SK-N-DZ (cell line): ENCODE results near the gene GLIS1.

Experiments
- DNase-seq: peaks from one replicate; pipeline ENCODE4 v3.0.0-alpha.2; 2015; ENCODE audit warnings: low spot score

The GLIS1 gene

GRCh38 chr1:53617851-53618499, 121.0 kb downstream of the GLIS1 start:
- DNase-seq = peak; percentile 22

- no peak for DNase-seq
These were observed 121.6 kb downstream of the GLIS1 start for GRCh38 chr1:53617382-53617781.

GRCh38 chr1:53616927-53617326, 122.0 kb downstream of the GLIS1 start:
- no peak for DNase-seq

- no peak for DNase-seq
These were observed 122.5 kb downstream of the GLIS1 start for GRCh38 chr1:53616511-53616910.

- DNase-seq = no peak
These were observed 123.9 kb downstream of the GLIS1 start for GRCh38 chr1:53615101-53615500.

GRCh38 chr1:53614231-53615021, 124.5 kb downstream of the GLIS1 start:
- no peak for DNase-seq

GRCh38 chr1:53608676-53609075, 130.3 kb downstream of the GLIS1 start:
- no peak for DNase-seq

GRCh38 chr1:53608071-53608470, 130.9 kb downstream of the GLIS1 start:
- DNase-seq = no peak

- no peak for DNase-seq
These were observed 132.3 kb downstream of the GLIS1 start for GRCh38 chr1:53606651-53607051.

GRCh38 chr1:53606197-53606596, 132.8 kb downstream of the GLIS1 start:
- DNase-seq = no peak

GRCh38 chr1:53605181-53605580, 133.8 kb downstream of the GLIS1 start:
- no peak for DNase-seq

GRCh38 chr1:53604291-53604919, 134.6 kb downstream of the GLIS1 start:
- DNase-seq = no peak

GRCh38 chr1:53603431-53603830, 135.5 kb downstream of the GLIS1 start:
- no peak for DNase-seq

GRCh38 chr1:53601867-53602775, 136.8 kb downstream of the GLIS1 start:
- DNase-seq = no peak

GRCh38 chr1:53601031-53601745, 137.8 kb downstream of the GLIS1 start:
- no peak for DNase-seq

GRCh38 chr1:53600561-53600960, 138.4 kb downstream of the GLIS1 start:
- DNase-seq = no peak

- DNase-seq = no peak
These were observed 139.0 kb downstream of the GLIS1 start for GRCh38 chr1:53600001-53600400.

- no peak for DNase-seq
These were observed 139.5 kb downstream of the GLIS1 start for GRCh38 chr1:53599481-53599880.

GRCh38 chr1:53598966-53599365, 140.0 kb downstream of the GLIS1 start:
- DNase-seq = no peak

- DNase-seq = no peak
These were observed 143.1 kb downstream of the GLIS1 start for GRCh38 chr1:53595906-53596305.
